KOPT-K1 (cell line): ENCODE data around the gene GMDS.

Source experiments
- H3K27ac ChIP-seq: fragments of 200-600 bp; sonication (generic); 2 replicates; pipeline ENCODE4 v1.5.1; 2016; ENCODE audit warnings: antibody characterized with exemption, mild to moderate bottlenecking, low read depth, low read length; ENCODE audit not compliant: poor library complexity, severe bottlenecking
- H3K36me3 ChIP-seq: fragments of 200-600 bp; sonication (generic); 2 replicates; pipeline ENCODE4 v1.5.1; 2017; ENCODE audit warnings: antibody characterized with exemption, mild to moderate bottlenecking, low read length, moderate library complexity; ENCODE audit not compliant: insufficient read depth
- H3K9me3 ChIP-seq: fragments of 200-600 bp; sonication (generic); 2 replicates; pipeline ENCODE4 v1.5.1; 2017; ENCODE audit warnings: antibody characterized with exemption, low read length, mild to moderate bottlenecking; ENCODE audit not compliant: insufficient read depth, poor library complexity, severe bottlenecking

The GMDS gene

DNA sequence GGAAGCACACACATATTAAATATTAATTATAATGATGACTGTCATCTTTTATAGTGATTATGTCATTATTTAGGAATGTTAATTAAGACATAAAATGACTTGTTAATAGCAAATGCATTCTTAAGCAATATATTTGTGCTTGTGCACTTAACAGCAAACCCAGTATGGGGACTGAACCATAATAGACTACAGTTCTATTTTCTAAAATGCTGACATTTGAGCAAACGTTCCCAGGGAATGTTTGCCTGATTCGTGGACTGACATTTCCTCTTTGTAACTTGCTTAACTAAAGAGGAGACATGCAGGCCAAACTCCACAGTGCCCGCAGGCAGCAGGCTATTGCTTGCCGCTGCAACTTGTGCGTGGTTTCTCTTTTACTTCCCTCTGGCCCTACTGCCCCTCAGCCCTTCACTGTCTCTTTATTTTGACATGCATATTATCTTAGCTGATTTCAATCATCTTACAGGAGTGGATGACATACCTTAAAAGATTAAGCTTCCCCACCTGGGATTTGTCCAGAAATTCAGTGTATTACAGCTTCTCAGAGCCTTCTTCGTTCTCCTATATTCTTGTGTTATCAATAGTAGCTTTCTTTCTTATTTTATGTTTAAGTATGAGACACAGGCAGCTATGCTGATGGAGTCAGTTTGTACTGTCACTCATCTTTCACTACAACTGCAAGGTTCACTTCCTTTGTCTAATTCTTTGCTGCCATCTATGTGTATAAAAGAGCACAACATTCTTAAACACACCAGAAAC is 141.5 kb downstream of the GMDS start:
- Histone ChIP-seq H3K27ac (no peak overlapping the region), H3K9me3 (no peaks in the 10 kb centered on the region), H3K36me3 (no peaks in the 10 kb centered on the region)

DNA sequence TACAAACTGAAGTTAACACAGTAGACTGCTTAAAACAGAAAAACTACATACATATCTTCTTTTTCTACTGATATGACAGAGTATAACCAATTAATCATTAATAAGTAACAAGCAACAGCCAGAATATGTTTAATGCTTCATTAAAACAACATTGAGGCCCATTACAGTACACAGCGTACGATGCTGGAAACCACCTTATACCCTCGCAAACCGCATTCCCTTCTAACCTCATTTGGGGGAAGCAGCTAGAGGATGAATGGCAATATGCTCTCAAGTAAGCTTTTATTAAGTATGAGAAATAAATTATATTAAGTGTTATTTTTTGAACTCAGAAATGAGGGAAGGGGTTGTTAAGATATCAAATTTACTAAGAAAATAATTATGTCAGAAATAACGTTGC is 142.4 kb downstream of the GMDS start:
- H3K9me3 ChIP-seq, result no peaks in the 10 kb centered on the region
- no peak overlapping the region for H3K27ac ChIP-seq
- no peaks in the 10 kb centered on the region for H3K36me3 ChIP-seq

DNA sequence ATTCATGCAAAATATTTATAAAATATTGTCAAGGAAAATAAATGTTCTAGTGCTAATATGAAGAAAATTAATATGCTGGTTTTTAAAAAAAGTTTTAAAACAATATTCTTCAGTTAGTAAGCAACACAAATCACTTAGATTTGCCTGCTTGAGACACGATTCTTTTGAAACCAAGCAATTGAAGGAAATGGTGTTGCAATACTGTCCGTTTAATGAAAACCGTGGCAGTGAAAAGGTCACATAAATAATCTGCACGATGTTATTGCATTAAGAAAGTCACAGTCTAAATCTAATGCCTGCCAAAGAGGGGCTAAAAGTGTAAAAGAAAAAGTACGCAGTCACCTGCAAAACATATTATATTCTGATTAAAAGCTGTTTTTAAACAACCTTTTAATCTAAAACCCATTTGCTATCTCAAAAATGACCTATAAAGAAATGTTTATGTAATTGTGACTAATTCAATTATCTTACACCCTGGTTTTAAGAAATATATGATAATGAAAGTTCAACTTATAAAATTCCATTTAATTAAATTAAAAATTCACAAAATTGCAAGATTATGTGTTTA is 143.0 kb downstream of the GMDS start:
- Histone ChIP-seq H3K9me3 (no peaks in the 10 kb centered on the region), H3K36me3 (no peaks in the 10 kb centered on the region), H3K27ac (no peak overlapping the region)

DNA sequence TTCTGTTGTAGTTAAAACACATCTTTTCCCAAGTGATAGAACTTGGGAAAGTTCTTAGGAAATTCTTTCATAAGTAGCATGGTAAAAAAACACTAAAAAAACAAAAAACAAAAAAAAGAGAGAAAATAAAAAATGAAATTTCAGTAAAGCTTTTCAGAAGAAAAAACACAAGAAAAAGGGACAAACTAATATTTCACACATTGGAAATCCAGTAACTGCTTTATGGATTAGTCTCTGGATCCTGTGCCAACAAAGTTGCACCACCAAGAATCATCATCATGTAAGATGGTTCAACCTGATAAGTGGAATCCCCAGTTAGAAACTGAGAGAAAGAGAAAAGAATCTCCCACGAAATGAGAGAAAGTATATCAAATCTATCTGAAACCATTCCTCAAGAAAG is 144.2 kb downstream of the GMDS start:
- no peaks in the 10 kb centered on the region for H3K9me3 ChIP-seq
- H3K36me3 ChIP-seq, result no peaks in the 10 kb centered on the region
- no peak overlapping the region for H3K27ac ChIP-seq

DNA sequence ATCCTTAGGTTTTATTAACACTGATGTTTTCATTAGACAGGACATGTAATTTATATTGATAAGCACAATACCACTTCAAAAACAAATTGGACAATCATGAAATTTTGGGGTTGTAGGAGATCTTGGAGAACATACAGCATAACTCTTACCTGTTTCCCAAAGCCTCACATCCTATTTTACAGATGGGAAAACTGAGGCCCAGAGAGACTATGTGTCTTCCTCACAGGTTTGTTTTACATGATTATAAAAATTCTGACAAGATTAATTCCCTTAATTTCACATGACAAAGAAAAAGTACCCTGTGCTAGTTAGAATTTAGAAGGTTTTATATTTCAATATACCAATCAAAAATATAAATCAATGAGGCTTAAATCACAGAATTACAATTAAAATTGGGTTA is 145.5 kb downstream of the GMDS start:
- Histone ChIP-seq H3K9me3 (no peaks in the 10 kb centered on the region), H3K36me3 (no peaks in the 10 kb centered on the region), H3K27ac (no peak overlapping the region)

DNA sequence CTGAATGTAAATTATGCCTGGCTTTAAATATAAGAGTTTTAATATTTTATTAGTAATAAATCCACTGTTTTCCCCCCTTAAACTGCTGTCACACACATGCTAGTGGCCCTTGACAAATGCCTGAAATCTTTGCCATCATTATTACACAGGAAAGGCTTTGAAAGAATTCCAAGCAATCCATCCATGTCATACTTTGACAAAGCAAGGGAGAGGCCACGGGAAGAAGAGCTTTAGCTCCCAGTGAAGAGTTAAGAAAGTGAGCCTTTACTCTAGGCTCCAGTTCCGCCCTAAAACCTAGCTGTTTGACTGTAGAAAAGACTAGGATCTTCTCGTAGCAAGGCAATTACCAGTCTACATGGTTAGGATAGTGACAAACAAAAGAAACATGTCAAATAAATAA is 147.9 kb downstream of the GMDS start:
- Histone ChIP-seq H3K27ac (no peak overlapping the region), H3K36me3 (no peaks in the 10 kb centered on the region), H3K9me3 (no peaks in the 10 kb centered on the region)

DNA sequence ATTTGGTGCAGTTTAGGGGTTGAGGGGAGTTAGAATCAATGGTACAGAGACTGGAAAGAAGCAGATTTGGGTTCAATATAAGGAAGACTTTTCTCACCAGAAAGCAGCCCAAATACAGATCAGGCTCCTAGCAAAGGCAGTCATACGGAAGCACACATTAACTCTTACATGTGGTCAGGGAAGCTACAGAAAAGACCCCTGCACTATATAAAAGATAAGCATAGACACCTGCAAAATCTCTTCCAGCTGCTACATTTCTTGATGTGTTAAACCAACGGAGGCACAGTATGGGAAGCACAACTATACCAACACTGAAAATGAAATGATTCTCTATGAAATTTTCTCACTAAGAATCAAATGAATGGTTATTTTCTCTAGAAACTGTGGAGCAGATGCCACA is 150.8 kb downstream of the GMDS start:
- Histone ChIP-seq H3K27ac (no peak overlapping the region), H3K9me3 (no peaks in the 10 kb centered on the region), H3K36me3 (no peaks in the 10 kb centered on the region)

DNA sequence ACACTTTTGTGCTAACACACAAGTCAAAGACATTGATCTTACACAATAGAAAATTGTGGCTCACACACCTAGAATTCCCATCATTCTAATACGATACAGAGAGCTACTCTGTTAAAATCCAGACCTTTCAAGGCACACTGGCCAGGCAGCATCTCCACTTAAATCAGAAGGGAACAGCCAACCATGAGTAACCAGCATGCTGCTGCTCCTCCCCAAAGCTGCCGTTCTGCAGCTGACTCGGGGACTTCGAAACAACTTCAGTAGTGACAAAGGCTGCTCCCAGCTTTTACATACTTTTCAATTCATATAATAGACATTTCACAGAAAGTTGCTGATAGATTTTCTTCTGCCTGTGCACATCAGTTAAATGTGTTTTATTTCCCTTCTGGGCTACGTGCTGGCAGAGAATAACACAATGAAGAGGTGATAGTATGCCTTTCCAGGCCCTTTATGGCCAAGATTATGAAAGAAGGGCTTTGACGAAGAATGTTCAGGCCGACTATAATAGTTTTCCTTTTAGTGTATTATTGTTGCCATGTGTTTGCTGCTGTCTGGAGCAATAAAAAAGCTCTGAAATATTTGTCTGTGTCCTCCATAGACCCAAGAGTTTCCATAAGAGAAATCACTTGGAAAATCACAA is 159.0 kb downstream of the GMDS start:
- no peak overlapping the region for H3K27ac ChIP-seq
- H3K36me3 ChIP-seq, result no peaks in the 10 kb centered on the region
- no peaks in the 10 kb centered on the region for H3K9me3 ChIP-seq

DNA sequence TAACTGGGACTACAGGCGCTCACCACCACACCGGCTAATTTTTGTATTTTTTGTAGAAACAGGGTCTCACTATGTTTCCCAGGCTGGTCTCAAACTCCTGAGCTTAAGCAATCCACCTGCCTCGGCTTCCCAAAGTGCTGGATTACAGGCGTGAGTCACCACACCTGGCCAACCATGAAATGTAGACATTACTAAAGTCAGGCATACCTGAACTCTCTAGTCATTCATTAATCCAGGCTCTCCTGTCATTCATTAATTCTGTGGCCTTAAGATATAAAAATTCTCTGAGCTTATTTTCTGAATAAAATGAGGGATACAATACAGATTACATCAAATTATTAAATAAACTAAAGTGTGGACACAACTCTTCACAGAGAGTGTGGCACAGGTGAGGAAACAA is 159.7 kb downstream of the GMDS start:
- H3K27ac ChIP-seq, result no peak overlapping the region
- no peaks in the 10 kb centered on the region for H3K36me3 ChIP-seq
- H3K9me3 ChIP-seq, result no peaks in the 10 kb centered on the region

DNA sequence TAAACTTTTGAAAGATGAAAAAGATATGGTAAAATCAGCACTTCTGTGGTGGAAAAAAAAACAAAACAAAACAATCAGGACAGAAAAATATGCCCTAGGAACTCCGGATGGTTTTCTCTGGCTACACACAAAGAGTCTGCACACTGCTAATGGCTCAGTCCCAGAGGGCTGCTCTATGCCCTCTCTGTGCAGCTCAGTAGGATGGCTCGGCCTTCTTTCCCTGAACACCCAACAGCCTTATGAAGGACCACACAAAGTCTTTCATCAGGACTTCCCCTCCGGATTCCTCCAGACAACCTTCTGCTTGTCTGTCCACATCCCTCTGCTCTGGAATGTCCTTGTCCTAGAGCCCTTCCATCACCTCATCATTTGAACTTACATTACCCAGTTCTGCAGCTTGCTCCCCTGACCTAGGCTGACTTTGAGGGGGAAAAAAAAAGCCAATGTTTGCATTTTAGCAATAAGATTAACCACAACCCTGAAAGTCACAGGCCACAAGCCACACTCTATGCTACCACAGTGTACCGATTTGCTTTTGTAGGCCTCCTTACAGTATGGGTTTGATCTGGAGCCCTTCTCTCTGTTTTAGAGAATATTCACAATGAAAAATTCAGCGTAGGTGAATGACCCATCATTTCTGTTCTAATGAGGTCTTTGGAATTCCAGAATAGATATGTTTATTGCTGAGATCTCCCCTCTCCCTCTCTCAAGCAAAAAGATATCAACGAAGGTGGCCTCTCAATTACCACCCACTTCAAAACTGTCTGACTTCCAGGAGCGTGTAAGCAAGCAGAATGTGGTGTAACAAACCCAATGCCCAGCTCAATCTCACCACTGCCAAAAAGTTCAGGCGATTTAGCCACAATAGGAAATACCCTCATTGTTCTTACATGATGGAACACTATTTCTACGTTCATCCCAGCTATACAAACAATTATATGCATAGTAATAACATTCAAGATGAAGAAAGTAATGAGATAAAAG is 164.0 kb downstream of the GMDS start:
- H3K36me3 ChIP-seq, result 0 out of 2 replicates have a peak, but pooled peaks cover 3% of the 10 kb centered on the region
- peaks cover 22% of the 10 kb centered on the region for H3K9me3 ChIP-seq
- no peak overlapping the region for H3K27ac ChIP-seq

DNA sequence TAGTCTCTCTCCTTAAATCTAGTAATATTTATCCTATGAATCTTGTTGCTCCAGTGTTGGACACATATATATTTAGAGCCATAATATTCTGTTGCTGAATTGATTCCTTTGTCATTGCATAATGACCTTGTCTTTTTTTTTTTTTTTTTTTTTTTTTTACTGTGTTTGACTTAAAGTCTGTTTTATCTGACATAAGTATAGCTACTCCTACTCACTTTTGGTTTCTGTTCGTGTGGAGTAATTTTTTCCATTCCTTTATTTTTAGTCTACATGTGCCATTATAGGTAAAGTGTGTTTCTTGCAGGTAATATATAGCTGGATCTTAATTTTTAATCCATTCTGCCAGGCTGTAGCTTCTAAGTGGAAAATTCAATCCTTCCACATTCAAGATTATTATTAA is 166.5 kb downstream of the GMDS start:
- Histone ChIP-seq H3K9me3 (peaks cover 22% of the 10 kb centered on the region), H3K27ac (no peak overlapping the region), H3K36me3 (0 out of 2 replicates have a peak, but pooled peaks cover 3% of the 10 kb centered on the region)

DNA sequence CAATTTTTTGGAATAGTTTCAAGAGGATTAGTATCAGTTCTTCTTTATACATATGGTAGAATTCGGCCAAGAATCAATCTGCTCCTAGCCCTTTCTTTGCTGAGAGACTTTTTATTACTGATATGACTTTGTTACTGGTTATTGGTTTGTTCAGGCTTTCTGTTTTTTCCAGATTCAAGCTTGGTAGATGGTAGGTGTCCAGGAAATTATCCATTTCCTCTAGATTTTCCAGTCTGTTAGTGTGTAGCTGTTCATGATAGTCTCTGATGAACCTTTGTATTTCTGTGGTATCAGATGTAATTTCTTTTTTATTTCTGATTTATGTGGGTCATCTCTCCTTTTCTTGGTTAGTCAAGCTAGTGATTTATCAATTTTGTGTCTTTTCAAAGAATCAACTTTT is 167.6 kb downstream of the GMDS start:
- Histone ChIP-seq H3K27ac (no peak overlapping the region), H3K9me3 (peaks cover 22% of the 10 kb centered on the region), H3K36me3 (0 out of 2 replicates have a peak, but pooled peaks cover 3% of the 10 kb centered on the region)

DNA sequence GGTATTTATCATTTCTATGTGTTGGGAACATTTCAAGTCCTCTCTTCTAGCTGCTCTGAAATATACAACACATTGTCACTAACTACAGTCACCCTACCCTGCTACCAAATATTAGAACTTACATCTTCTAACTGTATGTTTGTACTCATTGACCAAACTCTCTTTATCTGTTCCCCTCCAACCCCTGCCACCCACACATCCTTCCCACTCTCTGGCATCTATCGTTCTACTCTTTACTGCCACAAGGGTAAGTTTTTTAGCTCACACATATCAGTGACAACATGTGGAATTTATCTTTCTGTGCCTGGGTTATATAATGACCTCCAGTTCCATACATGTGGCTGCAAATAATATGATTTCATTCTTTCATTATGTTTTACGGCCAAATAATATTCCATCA is 171.9 kb downstream of the GMDS start:
- Histone ChIP-seq H3K27ac (no peak overlapping the region), H3K36me3 (no peaks in the 10 kb centered on the region), H3K9me3 (peaks cover 7% of the 10 kb centered on the region)

DNA sequence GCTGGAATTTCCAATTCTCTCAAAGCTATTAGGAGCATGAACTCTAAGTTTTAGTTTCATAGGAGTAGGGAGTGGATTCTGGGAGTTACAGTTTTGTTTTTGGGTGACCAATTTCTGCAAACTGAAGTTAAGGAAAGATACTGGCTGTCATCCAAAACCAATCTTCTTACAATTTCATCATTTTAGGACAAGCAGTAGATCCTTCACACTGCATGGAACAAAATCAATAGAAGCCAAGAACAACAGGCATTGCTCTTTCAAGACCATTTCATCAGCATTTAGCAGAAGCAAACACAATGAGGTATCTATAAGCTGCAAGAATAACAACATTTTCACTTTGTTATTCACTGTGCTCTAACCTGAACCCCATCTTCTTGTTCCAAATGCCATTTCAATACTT is 173.0 kb downstream of the GMDS start:
- peaks cover 1% of the 10 kb centered on the region for H3K9me3 ChIP-seq
- no peaks in the 10 kb centered on the region for H3K36me3 ChIP-seq
- no peak overlapping the region for H3K27ac ChIP-seq

DNA sequence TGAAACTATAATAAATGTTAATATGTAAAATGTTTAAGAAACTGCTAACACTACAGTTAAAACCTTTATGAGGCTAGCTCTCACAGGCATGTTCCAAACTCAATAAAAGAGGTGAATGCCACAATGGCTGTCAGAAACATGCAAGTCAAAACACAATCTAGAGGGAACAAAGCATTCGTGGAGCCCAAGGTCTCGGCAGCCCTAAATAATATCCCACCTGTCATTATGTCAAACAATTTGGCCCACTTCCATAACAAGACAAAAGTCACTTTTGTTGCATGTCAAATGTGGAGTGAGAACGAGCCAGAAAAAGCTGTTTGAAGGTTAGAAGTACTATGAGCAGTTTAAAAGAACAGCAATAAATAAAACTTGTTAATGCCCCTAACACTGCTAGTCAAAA is 181.9 kb downstream of the GMDS start:
- Histone ChIP-seq H3K27ac (no peak overlapping the region), H3K9me3 (no peaks in the 10 kb centered on the region), H3K36me3 (no peaks in the 10 kb centered on the region)
